DND-41 (cell line): Measurements from ENCODE around the gene CRY2.

Source experiments
- ATAC-seq: fragments of 200-7000 bp; cut with Tn5 transposase; 3 replicates; pipeline ENCODE4 v1.9.1; 2021; ENCODE audit warnings: low read depth; ENCODE audit not compliant: insufficient read depth
- DNase-seq: peaks from one replicate; pipeline ENCODE4 v3.0.0-alpha.2; 2020
- H2AFZ ChIP-seq: 2 replicates; pipeline ENCODE4 v1.6.0; 2012; ENCODE audit warnings: low read depth, low read length
- H3K27ac ChIP-seq: 2 replicates; pipeline ENCODE4 v1.5.1; 2012; ENCODE audit warnings: low read length, inconsistent platforms
- H3K27me3 ChIP-seq: fragments of 200-600 bp; sonication (generic); 2 replicates; pipeline ENCODE4 v1.6.0; 2012; ENCODE audit warnings: low read length, mild to moderate bottlenecking, inconsistent platforms; ENCODE audit not compliant: insufficient read depth, poor library complexity
- H3K36me3 ChIP-seq: 2 replicates; pipeline ENCODE4 v1.5.1; 2012; ENCODE audit warnings: low read length, inconsistent platforms; ENCODE audit not compliant: insufficient read depth
- H3K4me1 ChIP-seq: 2 replicates; pipeline ENCODE4 v1.5.1; 2012; ENCODE audit warnings: mild to moderate bottlenecking, low read length; ENCODE audit not compliant: insufficient read depth
- H3K4me2 ChIP-seq: 2 replicates; pipeline ENCODE4 v1.6.0; 2012; ENCODE audit warnings: mild to moderate bottlenecking, moderate library complexity, low read length, inconsistent platforms; ENCODE audit not compliant: insufficient read depth
- H3K4me3 ChIP-seq, 2 experiments: fragments of 200-600 bp in 1 of 2; shearing (Covaris generic) in 1 of 2; 2 replicates each; pipeline ENCODE4 v1.5.1; 2012 to 2016; ENCODE audit warnings: inconsistent platforms in 2 of 2, low read length in 2 of 2, mild to moderate bottlenecking in 2 of 2, low read depth in 1 of 2, moderate library complexity in 1 of 2
- H3K79me2 ChIP-seq: 2 replicates; pipeline ENCODE4 v1.6.0; 2012; ENCODE audit warnings: low read length, inconsistent platforms; ENCODE audit not compliant: insufficient read depth
- H3K9ac ChIP-seq: 2 replicates; pipeline ENCODE4 v1.6.0; 2012; ENCODE audit warnings: low read depth, mild to moderate bottlenecking, inconsistent platforms, low read length, moderate library complexity
- H3K9me3 ChIP-seq: 2 replicates; pipeline ENCODE4 v1.5.1; 2012; ENCODE audit warnings: low read length, moderate library complexity, mild to moderate bottlenecking, inconsistent platforms; ENCODE audit not compliant: insufficient read depth, severe bottlenecking
- H4K20me1 ChIP-seq: 2 replicates; pipeline ENCODE4 v1.6.0; 2012; ENCODE audit warnings: low read length; ENCODE audit not compliant: insufficient read depth
- CTCF ChIP-seq: IDR thresholded peaks from 2 replicates; pipeline ENCODE4 v1.5.1; 2012; ENCODE audit warnings: borderline replicate concordance, low read length, moderate library complexity, mild to moderate bottlenecking; ENCODE audit not compliant: poor library complexity, severe bottlenecking; ENCODE audit errors: extremely low read depth
- EZH2 ChIP-seq: IDR thresholded peaks from 3 replicates; pipeline ENCODE4 v1.6.1; 2012; ENCODE audit warnings: borderline replicate concordance, low read depth, mild to moderate bottlenecking, moderate library complexity, low read length, inconsistent platforms; ENCODE audit not compliant: severe bottlenecking

Gene CRY2

GRCh38 chr11:45932217-45932616, 84.9 kb downstream of the CRY2 start:
- H3K79me2 ChIP-seq = no peaks in the 10 kb centered on the region
- H3K36me3 ChIP-seq = peaks cover 50% of the 10 kb centered on the region
- H3K4me2 ChIP-seq = no peak overlapping the region
- H3K4me1 ChIP-seq = no peaks in the 10 kb centered on the region
- no peak for TF ChIP-seq CTCF
- no peak for TF ChIP-seq EZH2
- no peak overlapping the region for H2AFZ ChIP-seq
- H3K27ac ChIP-seq = no peak overlapping the region
- no peaks in the 10 kb centered on the region for H3K9me3 ChIP-seq
- no peak overlapping the region for H3K9ac ChIP-seq
- no peaks in the 10 kb centered on the region for H3K27me3 ChIP-seq
- ATAC-seq (no peak), DNase-seq (no peak)
- no peaks in the 10 kb centered on the region for H4K20me1 ChIP-seq
- no peak overlapping the region for H3K4me3 ChIP-seq
